HG03432 (cell line): ENCODE measurements around the gene WNT7B.

Source experiments
- ATAC-seq: cut with Tn5 transposase; IDR thresholded peaks from one replicate; pipeline ENCODE4 v1.9.1; 2021; ENCODE audit warnings: mild to moderate bottlenecking, moderate library complexity; ENCODE audit not compliant: unreplicated experiment

Gene WNT7B

GRCh38 chr22:45879552-45879949 lies 97.4 kb downstream of the WNT7B start:
- no peak for ATAC-seq

GRCh38 chr22:45878901-45879551 lies 97.9 kb downstream of the WNT7B start:
- ATAC-seq: no peak

DNA sequence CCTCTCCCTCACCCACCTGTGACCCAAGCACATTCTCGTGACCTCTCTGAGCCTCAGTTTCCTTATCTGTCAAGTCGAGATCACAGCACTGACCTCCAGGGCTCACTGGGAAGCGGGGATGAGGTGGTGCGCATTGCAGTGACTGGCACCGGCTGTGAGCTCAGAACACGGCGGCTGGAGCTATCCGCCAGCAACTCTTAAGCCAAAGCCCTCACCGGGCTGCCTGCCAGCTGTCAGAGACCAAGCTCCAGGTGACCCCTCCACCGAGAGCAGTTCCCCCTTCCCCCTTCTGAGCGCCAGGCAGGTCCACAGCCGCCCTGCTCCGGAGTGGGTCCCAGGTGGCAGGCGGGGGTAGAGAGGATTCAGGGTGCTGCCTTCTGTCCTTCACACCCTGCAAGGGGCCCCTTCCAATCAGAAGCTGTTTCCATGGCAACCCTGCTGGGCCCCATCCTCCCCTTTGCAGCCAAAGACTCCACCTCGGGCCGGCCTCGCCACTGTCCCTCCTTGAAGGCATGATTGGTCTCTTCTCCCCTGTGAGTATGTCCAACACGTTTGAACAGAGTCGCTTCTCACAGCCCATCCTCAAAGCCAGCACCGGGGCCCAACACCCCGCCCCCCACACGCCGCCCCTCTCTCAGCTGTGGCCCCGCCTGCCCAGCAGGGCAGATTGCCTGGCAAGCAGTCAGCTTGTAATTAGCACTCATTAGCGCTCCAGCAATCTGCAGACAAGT lies 98.7 kb downstream of the WNT7B start:
- ATAC-seq: no peak

GRCh38 chr22:45877651-45878050 lies 99.3 kb downstream of the WNT7B start:
- ATAC-seq: no peak

- ATAC-seq: no peak
These were observed 100.0 kb downstream of the WNT7B start for GRCh38 chr22:45877036-45877380.

GRCh38 chr22:45876136-45877035 lies 100.6 kb downstream of the WNT7B start:
- ATAC-seq: no peak

- no peak for ATAC-seq
These were observed 104.2 kb downstream of the WNT7B start for GRCh38 chr22:45872659-45873263.

GRCh38 chr22:45871721-45872120 lies 105.2 kb downstream of the WNT7B start:
- ATAC-seq: no peak
